Ureter (tissue), 1 donor: ENCODE measurements around the gene PSPH. TPM values are rescaled to one million over a fixed set of nuclear protein-coding genes. Genes with fewer than 3 reads are reported as not detected.
A peak's percentile ranks its signal among the peaks of the same experiment; 100 is the strongest.

Experiments
- DNase-seq: peaks from one replicate; pipeline ENCODE4 v3.0.0-alpha.2; 2020; ENCODE audit warnings: low spot score
- total RNA-seq: library from RNA; stranded (reverse); gene quantifications from one replicate; pipeline ENCODE4 v1.2.4, GENCODE V29; 2023
- donor health status: DM: yes; HTN: yes; CAD: no.

Gene PSPH
- total RNA-seq, 1 donor from 2014 or later, result 17.1 TPM

DNA sequence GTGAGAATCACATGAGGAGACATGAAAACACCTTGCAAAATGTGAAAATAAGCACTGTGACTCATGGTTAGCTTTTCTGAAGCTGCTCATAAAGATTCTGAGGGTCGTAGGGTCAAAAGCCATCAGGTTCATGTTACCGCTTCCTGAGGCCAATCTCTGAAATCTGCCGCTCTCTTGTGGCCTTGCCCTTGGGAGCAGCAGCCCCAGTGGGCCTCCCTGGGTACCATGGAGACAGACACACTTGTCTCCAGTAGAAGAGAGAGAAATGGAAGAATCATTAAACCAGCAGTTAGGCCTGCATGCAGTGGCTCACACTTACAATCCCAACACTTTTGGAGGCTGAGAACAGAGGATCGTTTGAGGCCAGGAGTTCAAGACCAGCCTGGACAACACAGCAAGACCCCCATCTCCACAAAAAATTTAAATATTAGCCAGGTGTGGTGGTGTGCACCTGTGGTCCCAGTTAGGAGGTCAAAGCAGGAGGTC, 44.0 kb downstream of the PSPH start:
- DNase-seq, result no peak

DNA sequence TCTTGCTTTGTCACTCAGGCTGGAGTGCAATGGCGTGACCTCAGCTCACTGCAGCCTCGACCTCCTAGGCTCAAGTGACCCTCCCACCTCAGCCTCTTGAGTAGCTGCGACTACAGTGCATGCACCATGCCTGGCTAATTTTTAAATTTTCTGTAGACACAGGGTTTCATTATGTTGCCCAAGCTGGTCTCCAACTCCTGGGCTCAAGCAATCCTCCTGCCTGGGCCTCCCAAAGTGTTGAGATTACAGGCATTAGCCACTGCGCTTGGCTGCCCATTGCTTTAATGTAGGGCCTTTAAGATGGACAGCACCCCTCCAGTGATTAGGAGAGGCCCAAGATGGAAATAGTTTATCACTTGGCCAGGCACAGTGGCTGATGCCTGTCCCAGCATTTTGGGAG, 47.5 kb downstream of the PSPH start:
- no peak for DNase-seq

- no peak for DNase-seq
Observed at GRCh38 chr7:55996856-55997500, 54.3 kb downstream of the PSPH start.

DNA sequence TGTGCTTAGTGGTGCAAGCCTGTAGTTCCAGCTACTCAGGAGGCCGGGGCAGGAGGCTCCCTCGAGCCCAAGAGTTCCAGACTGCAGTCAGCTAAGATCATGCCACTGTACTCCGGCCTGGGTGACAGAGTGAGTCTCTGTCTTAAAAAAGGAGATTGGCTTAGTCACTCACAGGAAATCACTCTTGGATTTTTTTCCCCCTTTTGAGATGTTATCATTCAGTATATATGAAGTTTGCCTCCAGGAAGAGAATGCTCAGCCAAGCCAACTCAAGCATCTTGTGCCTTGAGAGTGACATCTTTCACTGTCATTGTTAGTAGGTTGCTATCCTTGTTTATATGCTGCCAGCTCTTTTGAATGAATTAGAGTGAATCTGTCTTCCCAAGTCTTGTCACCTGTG, 58.9 kb downstream of the PSPH start:
- no peak for DNase-seq

GRCh38 chr7:55983537-55983936, 67.7 kb downstream of the PSPH start:
- DNase-seq, result no peak

GRCh38 chr7:55980266-55980665, 71.0 kb downstream of the PSPH start:
- DNase-seq, result no peak

DNA sequence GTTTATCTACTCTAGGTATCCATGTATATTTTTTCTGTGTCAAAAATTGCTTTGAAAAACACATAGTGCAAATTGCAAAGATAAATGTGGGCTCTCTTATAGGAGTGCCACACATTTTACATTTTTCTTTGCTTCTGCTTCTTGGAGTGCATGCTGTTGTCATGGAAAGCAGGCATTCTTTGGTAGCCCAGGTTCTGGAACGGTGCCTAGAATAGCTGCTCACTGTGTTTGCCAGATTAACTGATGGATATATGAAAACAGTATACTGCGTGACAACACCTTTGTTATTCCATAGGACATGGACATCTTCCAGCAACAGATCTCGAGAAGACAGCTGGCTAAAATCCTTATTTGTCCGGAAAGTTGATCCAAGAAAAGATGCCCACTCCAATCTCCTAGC, 73.4 kb downstream of the PSPH start:
- no peak for DNase-seq

DNA sequence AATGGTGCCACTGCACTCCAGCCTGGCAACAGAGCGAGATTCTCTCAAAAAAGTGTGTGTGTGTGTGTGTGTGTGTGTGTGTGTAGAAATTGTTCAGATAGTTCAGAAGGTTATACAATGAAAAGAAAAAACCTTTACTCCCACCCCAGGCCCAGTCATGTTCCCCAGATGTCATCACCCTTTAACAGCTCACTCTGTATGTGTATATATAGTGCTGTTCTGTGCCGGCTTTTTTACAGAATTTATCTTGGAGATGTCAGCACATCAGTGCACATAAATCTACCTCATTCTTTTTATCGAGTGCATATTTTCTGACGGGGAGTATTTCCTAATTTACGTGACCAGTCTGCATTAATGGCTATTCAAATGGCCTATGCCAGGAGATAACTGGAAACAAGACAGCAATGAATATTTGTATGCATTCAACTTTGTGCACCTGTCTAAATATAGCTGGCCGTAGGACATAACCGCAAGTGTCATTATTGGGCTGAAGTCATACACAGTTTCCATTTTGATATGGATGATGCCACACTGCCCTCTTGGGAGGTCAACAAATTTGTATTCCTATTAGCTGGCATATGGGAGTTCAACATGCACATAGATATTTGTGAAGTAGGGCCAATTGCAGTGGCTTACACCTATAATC, 75.1 kb downstream of the PSPH start:
- no peak for DNase-seq

GRCh38 chr7:55973747-55974250, 77.4 kb downstream of the PSPH start:
- DNase-seq, result no peak

GRCh38 chr7:55970978-55971377, 80.3 kb downstream of the PSPH start:
- no peak for DNase-seq

GRCh38 chr7:55970561-55970960, 80.7 kb downstream of the PSPH start:
- DNase-seq, result no peak

GRCh38 chr7:55969391-55969790, 81.9 kb downstream of the PSPH start:
- DNase-seq, result no peak

GRCh38 chr7:55966851-55967250, 84.4 kb downstream of the PSPH start:
- no peak for DNase-seq

GRCh38 chr7:55965805-55966421, 85.3 kb downstream of the PSPH start:
- DNase-seq, result no peak

DNA sequence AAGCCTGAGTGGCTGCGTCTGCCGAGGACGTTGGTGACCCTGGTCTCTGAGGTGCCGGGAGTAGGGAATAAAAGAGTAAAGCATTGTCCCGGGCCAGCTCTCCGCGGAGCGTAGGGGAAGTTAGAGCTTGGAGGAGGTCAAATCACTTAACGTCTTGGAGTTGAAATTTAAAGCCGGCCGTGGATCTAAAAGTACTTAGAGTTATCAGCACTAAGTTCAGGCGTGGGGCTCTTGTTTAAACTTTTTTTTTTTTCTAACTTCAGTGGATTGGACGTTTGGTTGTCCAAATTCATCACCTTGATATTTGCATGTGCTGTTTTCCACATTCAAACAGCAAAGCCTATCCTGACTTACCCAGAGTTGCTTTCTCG, 86.2 kb downstream of the PSPH start:
- no peak for DNase-seq

- DNase-seq, result peak; percentile 72
Observed at GRCh38 chr7:55964261-55965099, 86.8 kb downstream of the PSPH start, which contains the start of gene NIPSNAP2. Gene NIPSNAP2, plus strand, starts transcription at chr7:55964585. Its CDS starts 25 bp downstream, at chr7:55964610.

GRCh38 chr7:55963584-55964168, 87.6 kb downstream of the PSPH start:
- DNase-seq, result no peak

GRCh38 chr7:55962014-55962413, 89.2 kb downstream of the PSPH start:
- DNase-seq, result no peak
